GM10266 (cell line): ENCODE data around the gene C10orf67.
"Not testable (repeated sequence)": the region's sequence is repeated elsewhere in the genome, so short reads cannot be mapped to it uniquely, and the experiment has no call there.

Source experiments
- DNase-seq: peaks from one replicate; pipeline ENCODE4 v3.0.0; 2012; ENCODE audit errors: extremely low spot score
- CTCF ChIP-seq: IDR thresholded peaks from 2 replicates; pipeline ENCODE4 v1.5.1; 2012; ENCODE audit warnings: mild to moderate bottlenecking, low read depth; ENCODE audit not compliant: control insufficient read depth, insufficient read depth; ENCODE audit errors: missing control alignments

The C10orf67 gene

GRCh38 chr10:23283680-23284079 lies 60.9 kb downstream of the C10orf67 start:
- no peak for DNase-seq
- TF ChIP-seq CTCF: no peak

- DNase-seq: no peak
- TF ChIP-seq CTCF: no peak
Measured at GRCh38 chr10:23281044-23281433, 63.6 kb downstream of the C10orf67 start.

DNA sequence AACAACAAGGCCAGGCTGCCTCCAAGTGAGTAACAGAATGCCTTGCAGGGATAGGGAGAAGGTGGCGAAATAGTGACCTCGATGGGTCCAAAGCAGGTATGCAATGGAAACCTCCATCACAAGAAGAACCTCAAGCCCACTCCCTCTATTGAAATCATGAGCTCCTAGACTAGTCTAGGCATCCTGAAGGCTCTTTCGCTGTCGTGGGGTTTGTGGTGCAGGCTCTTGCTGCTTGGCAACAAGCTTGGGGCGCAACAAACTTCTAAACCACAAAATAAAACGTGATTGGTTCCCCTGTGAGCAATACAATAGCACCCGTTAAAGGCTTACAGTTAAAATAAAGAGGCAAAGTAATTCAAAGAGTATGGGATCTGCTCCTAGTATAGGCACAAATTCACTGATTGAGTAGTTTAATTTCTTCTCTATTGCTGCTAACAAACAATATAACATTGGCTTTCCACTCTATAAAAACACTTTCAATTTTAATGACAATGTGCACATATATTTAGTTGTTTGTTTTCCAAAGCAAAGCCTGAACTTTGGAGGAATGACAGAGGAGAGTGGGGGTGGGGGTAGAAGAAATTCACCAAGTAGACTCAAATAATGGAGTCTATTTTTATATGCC lies 64.1 kb downstream of the C10orf67 start:
- TF ChIP-seq CTCF: no peak

DNA sequence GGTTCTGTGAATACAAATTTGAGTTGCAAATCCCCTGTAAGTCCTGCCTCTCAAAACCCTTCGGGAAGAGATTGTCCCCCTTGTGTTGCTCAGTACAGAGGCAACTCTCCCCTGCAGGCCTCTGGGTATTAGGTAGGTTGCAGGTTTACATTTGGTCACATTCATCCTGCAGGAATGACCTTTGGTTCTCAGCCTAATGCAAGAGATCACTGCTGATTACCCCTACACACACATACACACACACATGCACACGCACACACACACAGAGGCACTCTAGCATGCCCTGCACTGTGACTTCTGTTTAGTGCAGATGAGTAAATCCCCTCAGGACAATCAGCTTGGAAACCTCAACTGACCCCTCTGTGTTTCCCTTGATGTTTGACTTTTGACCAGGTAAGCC lies 69.2 kb downstream of the C10orf67 start:
- no peak for TF ChIP-seq CTCF
- no peak for DNase-seq

More for the DNA sequence above, 64.1 kb downstream of the C10orf67 start:
- no peak for DNase-seq

DNA sequence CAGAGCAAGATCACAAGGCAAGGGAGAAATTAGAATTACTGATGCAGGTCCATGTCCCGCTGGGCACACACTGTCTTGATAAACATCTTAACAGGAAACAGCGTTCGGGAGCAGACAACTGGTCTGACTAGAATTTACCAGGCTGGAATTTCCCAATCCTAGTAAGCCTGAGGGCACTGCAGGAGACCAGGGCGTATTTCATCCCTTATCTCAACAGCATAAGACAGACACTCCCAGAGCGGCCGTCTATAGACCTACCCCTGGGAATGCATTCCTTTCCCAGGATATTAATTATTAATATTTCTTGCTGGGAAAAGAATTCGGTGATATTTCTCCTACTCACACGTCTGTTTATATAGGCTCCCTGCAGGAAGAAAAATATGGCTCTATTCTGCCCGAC lies 70.4 kb downstream of the C10orf67 start:
- DNase-seq: not testable (repeated sequence)

- DNase-seq: no peak
- TF ChIP-seq CTCF: no peak
Measured at GRCh38 chr10:23270531-23270930, 74.1 kb downstream of the C10orf67 start.

GRCh38 chr10:23263441-23264164 lies 81.0 kb downstream of the C10orf67 start:
- no peak for TF ChIP-seq CTCF
- no peak for DNase-seq
